Measurements from ENCODE around the gene AKIRIN1.

- no peak for TF ChIP-seq CTCF (IDR thresholded peaks at IDR 0.05; ENCODE audit: low read length)
- no peak for TF ChIP-seq EZH2 (IDR thresholded peaks at IDR 0.05; ENCODE audit: borderline replicate concordance, low read length)
Measured at GRCh38 chr1:39046613-39047210, 55.6 kb downstream of the AKIRIN1 start.

Measured in OCI-LY1 (cell line).